ENCODE data around the gene IL1F10. TPM values are rescaled to one million over a fixed set of nuclear protein-coding genes. Genes with fewer than 3 reads are reported as not detected.

Gene IL1F10
- polyA plus RNA-seq, 3 donors from 2014 or later, result not detected

DNA sequence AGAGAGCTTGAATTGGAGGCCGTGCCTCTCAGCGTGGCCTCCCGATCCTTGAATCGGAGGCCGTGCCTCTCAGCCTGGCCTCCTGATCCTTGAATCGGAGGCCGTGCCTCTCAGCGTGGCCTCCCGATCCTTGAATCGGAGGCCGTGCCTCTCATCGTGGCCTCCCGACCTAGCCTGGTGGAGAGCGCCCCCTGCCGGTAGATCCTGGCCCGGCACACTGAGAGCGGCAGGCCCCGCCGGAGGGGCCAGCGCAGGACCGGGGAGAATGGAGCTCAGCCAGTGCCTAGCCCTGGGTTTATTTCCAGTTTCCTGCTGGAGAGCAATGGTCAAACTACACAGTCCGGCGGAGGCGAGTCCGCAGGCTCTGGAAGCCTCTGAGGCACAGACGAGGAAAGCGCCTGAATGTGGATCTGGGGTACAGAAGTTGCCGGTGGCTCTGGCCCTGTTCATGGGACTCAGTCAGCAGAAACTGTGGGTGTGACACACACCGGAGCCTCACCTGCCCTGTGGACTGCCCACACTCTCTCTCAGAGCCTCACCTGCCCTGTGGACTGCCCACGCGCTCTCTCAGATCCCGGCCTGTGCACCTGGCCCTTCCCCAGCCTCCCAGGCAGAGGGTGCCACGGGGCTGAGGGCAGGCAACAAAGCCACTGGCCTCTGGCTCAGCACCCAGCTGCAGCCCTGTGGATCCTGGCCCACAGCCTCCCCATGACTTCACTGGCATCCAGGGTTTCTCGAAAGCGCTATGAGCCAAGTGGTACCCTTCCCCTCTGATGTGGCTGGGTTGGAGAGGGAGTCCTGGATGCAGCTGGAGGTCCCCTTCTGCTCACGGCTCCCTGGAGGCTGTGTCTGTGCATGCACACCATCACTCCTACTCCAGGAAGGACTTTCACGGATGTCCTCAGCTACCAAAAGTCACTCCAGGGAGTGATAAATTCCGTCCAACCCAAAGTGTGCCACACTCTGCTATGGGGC is 16.6 kb upstream of the IL1F10 start:
- H3K27me3 Mint-ChIP-seq (ENCODE audit: low read depth in 3 of 3), result peaks cover 4 to 19% (median 13%) of the 10 kb centered on the region in 3 donors
- H3K27ac Mint-ChIP-seq, result no peak overlapping the region
- H3K4me1 Mint-ChIP-seq, result peaks cover 0 to 10% of the 10 kb centered on the region in 2 donors
- peaks cover 0 to 3% (median 0%) of the 10 kb centered on the region in 3 donors for H3K36me3 Mint-ChIP-seq
- no peak for DNase-seq
- peaks cover 0 to 6% (median 0%) of the 10 kb centered on the region in 6 donors for H3K9me3 Mint-ChIP-seq
- H3K4me3 Mint-ChIP-seq, result no peak overlapping the region

DNA sequence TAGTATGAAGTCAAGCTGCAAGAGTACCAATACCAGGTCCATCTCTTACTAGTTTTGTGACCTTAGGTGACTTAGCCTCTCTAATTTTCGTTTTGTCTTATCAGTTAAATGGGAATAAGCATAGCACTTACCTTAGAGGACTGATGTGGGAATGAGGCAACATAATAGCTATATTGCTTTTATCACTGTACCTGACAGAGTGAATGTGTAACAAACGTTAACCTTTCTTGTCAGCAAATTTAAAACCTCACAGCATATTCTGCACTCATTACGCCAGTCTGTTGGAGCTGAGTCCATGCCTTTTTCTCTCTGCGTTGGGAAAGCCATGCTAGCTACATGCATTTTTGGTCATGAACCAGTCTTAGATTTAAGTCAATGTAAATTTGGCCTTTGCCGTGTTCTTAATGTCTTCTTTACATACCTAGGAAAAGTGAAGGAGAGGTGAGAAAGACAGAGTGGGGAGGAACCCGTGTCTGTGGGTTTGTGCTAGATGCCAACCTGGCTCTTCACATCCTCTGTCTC is 15.3 kb upstream of the IL1F10 start, which contains the start of gene IL36B:
IL36B (minus strand) TSS at position 472 of the 522 bp plus-strand sequence.
- Mint-ChIP-seq H3K4me3 (no peak within 1 kb of the TSS), H3K27ac (no peak within 1 kb of the TSS), H3K36me3 (peaks cover 0 to 3% (median 0%) of the 10 kb centered on the region in 3 donors), H3K4me1 (peaks cover 0 to 10% of the 10 kb centered on the region in 2 donors), H3K27me3 (ENCODE audit: low read depth in 3 of 3) (peaks cover 2 to 17% (median 13%) of the 10 kb centered on the region in 3 donors), H3K9me3 (peaks cover 0 to 6% (median 0%) of the 10 kb centered on the region in 6 donors)
- DNase-seq, result no peak

DNA sequence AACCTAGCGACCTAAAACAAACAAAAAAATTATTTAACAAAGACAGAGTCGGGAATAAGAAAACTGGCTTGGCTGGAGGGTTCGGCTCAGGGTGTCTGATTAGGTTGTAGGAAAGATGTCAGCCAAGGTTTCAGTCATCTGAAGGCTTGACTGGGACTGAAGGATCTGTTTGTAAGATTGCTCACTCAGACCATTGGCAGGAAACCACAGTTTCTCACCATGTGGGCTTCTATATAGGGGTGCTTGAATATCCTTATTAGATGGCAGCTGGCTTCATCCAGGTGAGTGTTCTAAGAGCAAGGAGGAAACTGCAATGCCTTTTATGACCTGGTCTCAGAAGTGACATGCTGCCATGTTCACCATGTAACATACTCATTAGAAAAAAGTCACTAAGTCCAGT is 14.1 kb upstream of the IL1F10 start:
- Mint-ChIP-seq H3K9me3 (peaks cover 0 to 6% (median 0%) of the 10 kb centered on the region in 6 donors), H3K4me3 (no peak overlapping the region), H3K4me1 (peaks cover 0 to 10% of the 10 kb centered on the region in 2 donors), H3K27me3 (ENCODE audit: low read depth in 3 of 3) (peaks cover 2 to 17% (median 4%) of the 10 kb centered on the region in 3 donors), H3K36me3 (peaks cover 0 to 3% (median 0%) of the 10 kb centered on the region in 3 donors), H3K27ac (no peak overlapping the region)
- no peak for DNase-seq

- Mint-ChIP-seq H3K27me3 (ENCODE audit: low read depth in 3 of 3) (peaks cover 2 to 14% (median 4%) of the 10 kb centered on the region in 3 donors), H3K4me3 (no peak overlapping the region), H3K4me1 (peaks cover 0 to 10% of the 10 kb centered on the region in 2 donors), H3K9me3 (peaks cover 0 to 6% (median 0%) of the 10 kb centered on the region in 6 donors), H3K27ac (no peak overlapping the region), H3K36me3 (peaks cover 0 to 3% (median 0%) of the 10 kb centered on the region in 3 donors)
- no peak for DNase-seq
Measured at GRCh38 chr2:113054066-113054465, 13.7 kb upstream of the IL1F10 start.

- Mint-ChIP-seq H3K9me3 (peaks cover 0 to 6% (median 0%) of the 10 kb centered on the region in 6 donors), H3K27me3 (ENCODE audit: low read depth in 3 of 3) (peaks cover 2 to 14% (median 6%) of the 10 kb centered on the region in 3 donors)
Measured at GRCh38 chr2:113056521-113056920, 11.2 kb upstream of the IL1F10 start.

DNA sequence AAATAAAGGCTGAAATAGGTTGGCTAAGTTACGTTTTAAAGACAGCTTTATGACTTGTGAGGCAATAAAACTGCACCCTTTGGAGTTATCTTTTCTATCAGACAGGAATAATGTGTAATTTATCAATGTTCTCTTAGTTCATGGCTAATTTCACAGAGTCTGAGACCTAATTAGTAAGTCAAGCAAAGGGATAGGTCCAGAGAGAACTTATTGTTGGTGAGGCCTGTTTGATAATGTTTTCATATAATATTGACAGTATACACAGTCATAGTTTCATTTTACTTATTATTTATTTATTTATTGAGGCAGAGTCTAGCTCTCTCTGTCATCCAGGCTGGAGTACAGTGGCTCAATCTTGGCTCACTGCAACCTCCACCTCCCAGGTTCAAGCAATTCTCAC is 10.7 kb upstream of the IL1F10 start:
- Mint-ChIP-seq H3K4me3 (no peak overlapping the region), H3K9me3 (peaks cover 0 to 6% (median 0%) of the 10 kb centered on the region in 6 donors), H3K27me3 (ENCODE audit: low read depth in 3 of 3) (peaks cover 2 to 16% (median 6%) of the 10 kb centered on the region in 3 donors), H3K27ac (no peak overlapping the region), H3K36me3 (no peaks in the 10 kb centered on the region), H3K4me1 (peaks cover 0 to 10% of the 10 kb centered on the region in 2 donors)
- DNase-seq, result no peak

More at GRCh38 chr2:113056521-113056920, 11.2 kb upstream of the IL1F10 start:
- Mint-ChIP-seq H3K4me3 (no peak overlapping the region), H3K4me1 (peaks cover 0 to 10% of the 10 kb centered on the region in 2 donors), H3K27ac (no peak overlapping the region), H3K36me3 (no peaks in the 10 kb centered on the region)
- DNase-seq, result no peak

GRCh38 chr2:113058411-113058994 is 9.3 kb upstream of the IL1F10 start:
- Mint-ChIP-seq H3K4me3 (no peak overlapping the region), H3K27me3 (ENCODE audit: low read depth in 3 of 3) (peaks cover 0 to 10% (median 6%) of the 10 kb centered on the region in 3 donors), H3K9me3 (peaks cover 0 to 6% (median 0%) of the 10 kb centered on the region in 6 donors), H3K27ac (no peak overlapping the region), H3K36me3 (no peaks in the 10 kb centered on the region), H3K4me1 (peaks cover 0 to 7% of the 10 kb centered on the region in 2 donors)
- DNase-seq, result no peak

DNA sequence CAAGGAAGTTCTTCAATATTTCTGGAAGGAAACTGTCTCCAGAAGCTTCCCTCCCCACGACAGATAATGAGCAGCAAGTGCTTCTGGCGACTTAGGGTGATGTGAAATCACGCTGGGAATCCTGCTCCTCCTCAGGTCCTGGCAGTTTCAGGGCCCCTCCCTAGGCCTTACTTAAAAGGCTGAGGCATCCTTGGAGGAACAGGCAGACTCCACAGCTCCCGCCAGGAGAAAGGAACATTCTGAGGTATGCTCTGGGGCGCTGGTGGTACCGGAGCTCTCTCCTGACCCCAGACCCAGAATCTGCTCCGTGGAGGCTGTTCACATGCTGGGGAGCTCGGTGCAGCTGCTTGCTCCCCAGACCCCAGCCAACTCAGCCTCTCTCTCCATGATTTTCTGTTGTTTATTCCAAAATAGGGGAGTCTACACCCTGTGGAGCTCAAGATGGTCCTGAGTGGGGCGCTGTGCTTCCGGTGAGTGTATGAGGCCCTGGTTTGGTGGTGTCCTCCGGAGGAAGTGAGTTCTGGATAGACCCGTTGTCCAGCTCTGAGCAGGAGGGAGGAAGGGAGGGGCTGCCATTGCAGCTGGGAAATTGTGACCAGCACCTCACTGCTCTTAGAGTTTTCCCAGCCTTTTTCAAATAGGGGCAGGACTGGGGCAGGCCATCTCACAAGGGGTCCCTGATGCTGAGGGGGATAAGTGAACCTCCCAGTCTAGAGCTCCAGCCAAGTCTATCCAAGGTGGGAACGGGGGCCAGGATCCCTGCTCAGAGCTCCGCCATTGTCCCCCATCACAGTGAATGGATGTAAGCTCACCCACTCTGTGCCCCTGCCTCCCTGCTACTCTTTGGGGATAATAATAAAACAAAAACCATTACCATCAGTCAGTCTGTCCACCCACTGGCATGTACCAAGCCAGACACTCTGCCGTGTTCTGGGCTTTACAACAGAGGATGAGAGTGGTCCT is 8.5 kb upstream of the IL1F10 start, which contains the start of gene IL36RN:
IL36RN (plus strand) TSS at position 201 of the 963 bp plus-strand sequence; CDS start at position 442, 241 bp downstream.
- Mint-ChIP-seq H3K27me3 (ENCODE audit: low read depth in 3 of 3) (peaks cover 0 to 10% (median 6%) of the 10 kb centered on the region in 3 donors), H3K27ac (no peak within 1 kb of the TSS), H3K4me3 (no peak within 1 kb of the TSS), H3K9me3 (peaks cover 0 to 6% (median 0%) of the 10 kb centered on the region in 6 donors), H3K36me3 (no peaks in the 10 kb centered on the region), H3K4me1 (no peaks in the 10 kb centered on the region)
- no peak for DNase-seq

DNA sequence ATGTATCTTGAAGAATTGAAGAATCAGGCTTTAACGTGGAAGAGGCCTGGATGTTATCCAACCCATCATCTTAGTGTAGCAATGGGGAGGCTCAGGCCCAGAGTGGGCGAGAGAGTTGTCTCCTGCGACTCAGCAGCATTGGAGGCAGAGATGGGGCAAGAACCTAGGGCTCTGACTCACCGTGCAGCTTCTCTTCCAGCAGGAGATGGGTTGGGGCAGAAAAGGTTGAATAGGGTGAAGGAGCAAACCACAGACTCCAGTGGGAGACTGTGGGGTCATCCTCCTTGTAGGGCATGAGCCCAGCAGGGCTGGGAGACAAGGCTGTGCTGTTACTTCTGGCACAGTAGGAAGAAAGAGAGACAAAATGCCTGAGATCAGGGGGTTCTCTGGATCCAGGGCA is 7.4 kb upstream of the IL1F10 start:
- no peak for DNase-seq
- H3K27me3 Mint-ChIP-seq (ENCODE audit: low read depth in 3 of 3), result peaks cover 0 to 10% (median 5%) of the 10 kb centered on the region in 3 donors
- no peak overlapping the region for H3K4me3 Mint-ChIP-seq
- no peaks in the 10 kb centered on the region for H3K36me3 Mint-ChIP-seq
- no peak overlapping the region for H3K27ac Mint-ChIP-seq
- peaks cover 0 to 3% (median 0%) of the 10 kb centered on the region in 6 donors for H3K9me3 Mint-ChIP-seq
- H3K4me1 Mint-ChIP-seq, result no peaks in the 10 kb centered on the region

DNA sequence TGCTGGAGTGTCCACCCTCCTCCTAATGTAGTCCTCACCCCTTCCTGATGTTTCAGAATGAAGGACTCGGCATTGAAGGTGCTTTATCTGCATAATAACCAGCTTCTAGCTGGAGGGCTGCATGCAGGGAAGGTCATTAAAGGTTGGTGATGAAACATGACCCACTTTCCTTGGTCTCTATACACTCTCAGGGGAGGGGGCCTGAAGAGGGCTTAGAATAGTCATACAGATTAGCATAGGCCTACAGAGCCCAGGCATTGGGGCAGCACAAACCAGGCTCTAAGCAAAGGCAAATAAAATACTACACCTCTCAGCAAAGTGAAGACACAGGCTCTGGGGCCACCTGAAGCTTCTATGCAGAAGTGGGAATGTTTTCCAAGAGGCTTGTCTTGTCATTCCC is 7.0 kb upstream of the IL1F10 start:
- H3K9me3 Mint-ChIP-seq, result peaks cover 0 to 2% (median 0%) of the 10 kb centered on the region in 6 donors
- peaks cover 0 to 10% (median 2%) of the 10 kb centered on the region in 3 donors for H3K27me3 Mint-ChIP-seq (ENCODE audit: low read depth in 3 of 3)
- no peaks in the 10 kb centered on the region for H3K36me3 Mint-ChIP-seq
- H3K4me3 Mint-ChIP-seq, result no peak overlapping the region
- no peaks in the 10 kb centered on the region for H3K4me1 Mint-ChIP-seq
- no peak for DNase-seq
- no peak overlapping the region for H3K27ac Mint-ChIP-seq

DNA sequence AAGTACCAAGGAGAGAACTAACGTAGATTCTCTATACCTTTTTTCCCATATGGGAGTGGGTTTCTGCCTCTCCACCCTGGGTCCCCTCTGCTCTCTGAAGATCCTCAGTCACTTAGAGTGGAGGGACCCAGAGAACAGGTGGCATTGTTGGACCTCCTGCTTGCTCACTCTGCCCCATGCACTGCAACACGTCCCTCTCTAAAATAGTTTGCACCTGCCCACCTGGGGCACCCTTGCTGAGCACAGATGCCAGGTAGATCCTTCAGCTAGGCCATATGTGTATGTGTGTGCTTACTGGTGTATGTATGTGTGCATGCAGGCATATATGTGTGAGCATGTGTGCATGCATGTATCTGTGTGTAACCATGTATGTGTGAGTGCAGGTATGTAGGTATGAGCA is 6.5 kb upstream of the IL1F10 start:
- H3K4me3 Mint-ChIP-seq, result no peak overlapping the region
- no peak for DNase-seq
- H3K27me3 Mint-ChIP-seq (ENCODE audit: low read depth in 3 of 3), result peaks cover 0 to 9% (median 2%) of the 10 kb centered on the region in 3 donors
- no peak overlapping the region for H3K27ac Mint-ChIP-seq
- H3K9me3 Mint-ChIP-seq, result peaks cover 0 to 2% (median 0%) of the 10 kb centered on the region in 6 donors
- no peaks in the 10 kb centered on the region for H3K4me1 Mint-ChIP-seq
- H3K36me3 Mint-ChIP-seq, result no peaks in the 10 kb centered on the region

- no peaks in the 10 kb centered on the region for H3K36me3 Mint-ChIP-seq
- H3K27me3 Mint-ChIP-seq (ENCODE audit: low read depth in 3 of 3), result peaks cover 0 to 10% (median 2%) of the 10 kb centered on the region in 3 donors
- peaks cover 0 to 2% (median 0%) of the 10 kb centered on the region in 6 donors for H3K9me3 Mint-ChIP-seq
- no peak for DNase-seq
- H3K27ac Mint-ChIP-seq, result no peak overlapping the region
- no peaks in the 10 kb centered on the region for H3K4me1 Mint-ChIP-seq
- no peak overlapping the region for H3K4me3 Mint-ChIP-seq
Measured at GRCh38 chr2:113061896-113062770, 5.6 kb upstream of the IL1F10 start.
